Adrenal gland (tissue), 12 donors: ENCODE data around the gene ANKRD28. TPM values are rescaled to one million over a fixed set of nuclear protein-coding genes. Genes with fewer than 3 reads are reported as not detected.

Experiments
- DNase-seq, 7 donors: peaks; one replicate each; pipeline ENCODE4 v3.0.0-alpha.2; 2019 to 2020
- H3K27ac ChIP-seq, 5 donors: fragments of 200-600 bp; sonication (generic) in 4 of 5; 1 replicate in 3 of 5; 2 replicates in 2 of 5; pipeline versions ENCODE4 v1.5.1 to v1.8.0; 2016 to 2020; ENCODE audit warnings: mild to moderate bottlenecking in 1 of 5
- H3K27me3 ChIP-seq: fragments of 200-600 bp; 2 replicates; pipeline ENCODE4 v1.8.0; 2021
- H3K36me3 ChIP-seq, 2 donors: fragments of 200-600 bp; replicated peaks in 1 of 2; 1 replicate in 1 of 2; 2 replicates in 1 of 2; pipeline versions ENCODE4 v1.5.1 to v1.8.0; 2018 to 2022
- H3K4me1 ChIP-seq, 2 donors: fragments of 200-600 bp; replicated peaks in 1 of 2; 1 replicate in 1 of 2; 2 replicates in 1 of 2; pipeline versions ENCODE4 v1.5.1 to v1.8.0; 2018 to 2021
- H3K4me3 ChIP-seq, 4 donors: fragments of 200-600 bp; sonication (generic) in 3 of 4; one replicate each; pipeline ENCODE4 v1.5.1; 2016 to 2018
- H3K9me3 ChIP-seq, 3 donors: fragments of 200-600 bp; sonication (generic) in 1 of 3; replicated peaks in 1 of 3; 1 replicate in 2 of 3; 2 replicates in 1 of 3; pipeline versions ENCODE4 v1.5.1 to v1.8.0; 2016 to 2021
- CTCF ChIP-seq, 6 experiments: fragments of 450-650 bp in 4 of 6; fragments of 200-600 bp in 2 of 6; sonication (generic) in 1 of 6; IDR thresholded peaks; 1 replicate in 5 of 6; 2 replicates in 1 of 6; pipeline versions ENCODE4 v1.5.1 to v1.8.0; 2016 to 2021; ENCODE audit warnings: antibody characterized with exemption in 6 of 6, mild to moderate bottlenecking in 2 of 6, moderate library complexity in 1 of 6
- POLR2A ChIP-seq, 2 donors: fragments of 450-650 bp; IDR thresholded peaks; one replicate each; pipeline ENCODE4 v1.6.1; 2017; ENCODE audit warnings: antibody characterized with exemption in 2 of 2, mild to moderate bottlenecking in 2 of 2, moderate library complexity in 1 of 2
- WGBS, 4 donors: extraction: QIAGEN DNeasy Blood & Tissue Kit in 2 of 4; methylation state at CpG; one replicate each; pipeline versions ENCODE4 v1.1.5 to v1.1.7; 2013 to 2017; 5-methylcytosine and 5-hydroxymethylcytosine counted together
- intact Hi-C, 2 donors: fragments of 100-400 bp; cut with DNase I; formaldehyde crosslinking; loops; one replicate each; pipeline versions ENCODE4 v1.14.1 to v1.15.0; 2022 to 2023
- polyA plus RNA-seq, 3 donors: library from polyadenylated mRNA; stranded (reverse); fragments of 200-250 nt in 2 of 3; fragments of 350-450 nt in 1 of 3; fragmentation: Illumina TruSeq in 1 of 3; extraction: RNeasy Lipid Tissue Mini Kit (QIAGEN cat#74804) in 1 of 3; gene quantifications; one replicate each; pipeline ENCODE4 v1.2.3, GENCODE V29; 2013 to 2014
- total RNA-seq, 9 donors: library from RNA; depleted of rRNA in 4 of 9; stranded (reverse); fragments of >200 nt in 4 of 9; fragments of 120-200 nt in 1 of 9; fragmentation: NEBNext Ultra II Directional in 1 of 9; extraction: Animal tissue kit (Norgen Biotek cat#: 25700) in 1 of 9; gene quantifications; one replicate each; pipeline versions ENCODE4 v1.1.0 to v1.2.4, GENCODE V29; 2013 to 2023
- donor health status: healthy with polysubstance abuse.
- donor health status: Bipolar disorder and iron deficiency.
- donor health status: DM: yes; HTN: yes; CAD: no.
- donor health status: DM: no; HTN: no; CAD: no.
- donor health status: DM: no; HTN: no; CAD: no.
- donor health status: DM: yes; HTN: yes; CAD: no.

ANKRD28 gene
- total and polyA plus RNA-seq, 12 donors: 11.0 to 71.7 (median 34.5) TPM

GRCh38 chr3:15803921-15804320 lies 6.1 kb upstream of the ANKRD28 start:
- DNase-seq: no peak
- H3K4me3 ChIP-seq: no peak overlapping the region
- 93 to 95% (median 94%) methylated on average over 2 of the region's 2 CpGs for WGBS, 4 donors
- H3K36me3 ChIP-seq: no peaks in the 10 kb centered on the region
- peaks cover 0 to 30% of the 10 kb centered on the region in 2 donors for H3K4me1 ChIP-seq
- H3K27me3 ChIP-seq: no peaks in the 10 kb centered on the region
- intact Hi-C loops: no loop called here
- H3K27ac ChIP-seq: no peak overlapping the region
- TF ChIP-seq POLR2A (IDR thresholded peaks at IDR 0.05) (no peak), CTCF (IDR thresholded peaks at IDR 0.05) (no peak)
- no peaks in the 10 kb centered on the region for H3K9me3 ChIP-seq

GRCh38 chr3:15801298-15801697 lies 3.5 kb upstream of the ANKRD28 start:
- TF ChIP-seq POLR2A (IDR thresholded peaks at IDR 0.05) (no peak), CTCF (IDR thresholded peaks at IDR 0.05) (no peak)
- Histone ChIP-seq H3K36me3 (no peaks in the 10 kb centered on the region), H3K4me3 (no peak overlapping the region), H3K27me3 (no peaks in the 10 kb centered on the region), H3K27ac (no peak overlapping the region), H3K4me1 (peaks cover 0 to 48% of the 10 kb centered on the region in 2 donors), H3K9me3 (no peaks in the 10 kb centered on the region)
- DNase-seq: no peak
- intact Hi-C loops: no loop called here
- WGBS, 4 donors: 84 to 90% (median 87%) methylated on average over 3 of the region's 3 CpGs

- H3K4me1 ChIP-seq: peaks cover 0 to 48% of the 10 kb centered on the region in 2 donors
- H3K27ac ChIP-seq: peak overlapping the region; percentile 7 to 51 (median 22)
- H3K9me3 ChIP-seq: no peaks in the 10 kb centered on the region
- intact Hi-C loops: no loop called here
- H3K36me3 ChIP-seq: no peaks in the 10 kb centered on the region
- no peaks in the 10 kb centered on the region for H3K27me3 ChIP-seq
- no peak overlapping the region for H3K4me3 ChIP-seq
- TF ChIP-seq CTCF (IDR thresholded peaks at IDR 0.05) (no peak), POLR2A (IDR thresholded peaks at IDR 0.05) (no peak)
- no peak for DNase-seq
These were observed 3.0 kb upstream of the ANKRD28 start for GRCh38 chr3:15800780-15801179.

GRCh38 chr3:15800327-15800726 lies 2.5 kb upstream of the ANKRD28 start:
- TF ChIP-seq POLR2A (IDR thresholded peaks at IDR 0.05) (no peak), CTCF (IDR thresholded peaks at IDR 0.05) (no peak)
- H3K36me3 ChIP-seq: no peaks in the 10 kb centered on the region
- intact Hi-C loops: no loop called here
- no peaks in the 10 kb centered on the region for H3K9me3 ChIP-seq
- H3K27ac ChIP-seq: peak overlapping the region; percentile 7 to 51 (median 22)
- H3K4me3 ChIP-seq: no peak overlapping the region
- peaks cover 0 to 47% of the 10 kb centered on the region in 2 donors for H3K4me1 ChIP-seq
- H3K27me3 ChIP-seq: no peaks in the 10 kb centered on the region
- DNase-seq: peak in 1 of 7 donors; percentile 19
